Mucosa of gallbladder (tissue), 1 donor: ENCODE measurements around the gene OR6V1. TPM values are rescaled to one million over a fixed set of nuclear protein-coding genes. Genes with fewer than 3 reads are reported as not detected.

Experiments
- total RNA-seq: library from RNA; stranded (reverse); gene quantifications from one replicate; pipeline ENCODE4 v1.2.1, GENCODE V29; 2021
- donor health status: DM: no; HTN: no; CAD: no.

Gene OR6V1
- total RNA-seq, 1 donor from 2014 or later = not detected

Other genes starting within 250 kb of the OR6V1 start
- gene EPHB6, start 197.3 kb upstream of the OR6V1 start, total RNA-seq = 16.7 TPM
- 47.3 TPM for gene TRPV6, start 166.6 kb upstream of the OR6V1 start, total RNA-seq
- not detected for gene TRPV5, start 118.6 kb upstream of the OR6V1 start, total RNA-seq
- gene LLCFC1, start 112.9 kb upstream of the OR6V1 start, total RNA-seq = not detected
- 0.17 TPM for gene KEL, start 90.0 kb upstream of the OR6V1 start, total RNA-seq
- not detected for gene OR9A2, start 25.2 kb upstream of the OR6V1 start, total RNA-seq
- gene PIP, start 79.7 kb downstream of the OR6V1 start, total RNA-seq = not detected
- not detected for gene TAS2R39, start 131.1 kb downstream of the OR6V1 start, total RNA-seq
- not detected for gene TAS2R40, start 169.7 kb downstream of the OR6V1 start, total RNA-seq
- gene GSTK1, start 211.1 kb downstream of the OR6V1 start, total RNA-seq = 252 TPM
- 47.8 TPM for gene TMEM139, start 232.6 kb downstream of the OR6V1 start, total RNA-seq
- gene CASP2, start 236.0 kb downstream of the OR6V1 start, total RNA-seq = 38.7 TPM